CD14-positive monocyte (primary cell): ENCODE measurements around the gene NFE2L2. TPM values are rescaled to one million over a fixed set of nuclear protein-coding genes. Genes with fewer than 3 reads are reported as not detected.
A peak's percentile ranks its signal among the peaks of the same experiment; 100 is the strongest.

Experiments
- DNase-seq, 3 donors: peaks; one replicate each; pipeline ENCODE4 v3.0.0-alpha.2; 2011 to 2022
- H2AFZ ChIP-seq: 2 replicates; pipeline ENCODE4 v1.6.0; 2012; ENCODE audit warnings: mild to moderate bottlenecking, low read depth, low read length, inconsistent platforms; ENCODE audit not compliant: insufficient read depth, poor library complexity, severe bottlenecking
- H3K27ac ChIP-seq, 2 donors: 1 replicate in 1 of 2; 2 replicates in 1 of 2; pipeline ENCODE4 v1.5.1; 2012 to 2013; ENCODE audit warnings: low read length in 2 of 2, control low read depth in 1 of 2, inconsistent platforms in 1 of 2, low read depth in 1 of 2, mild to moderate bottlenecking in 1 of 2
- H3K27me3 ChIP-seq, 2 donors: one replicate each; pipeline versions ENCODE4 v1.6.0 to v1.6.1; 2011 to 2013; ENCODE audit warnings: low read length in 2 of 2; ENCODE audit not compliant: control insufficient read depth in 2 of 2, insufficient read depth in 2 of 2
- H3K36me3 ChIP-seq, 2 donors: replicated peaks in 1 of 2; 1 replicate in 1 of 2; 2 replicates in 1 of 2; pipeline versions ENCODE4 v1.5.1 to v1.6.1; 2012 to 2013; ENCODE audit warnings: low read length in 2 of 2, control low read depth in 1 of 2, inconsistent platforms in 1 of 2, mild to moderate bottlenecking in 1 of 2; ENCODE audit not compliant: insufficient read depth in 2 of 2, control insufficient read depth in 1 of 2
- H3K4me1 ChIP-seq, 2 donors: 1 replicate in 1 of 2; 2 replicates in 1 of 2; pipeline versions ENCODE4 v1.5.1 to v1.6.1; 2012 to 2013; ENCODE audit warnings: low read length in 2 of 2, control low read depth in 1 of 2, inconsistent platforms in 1 of 2, mild to moderate bottlenecking in 1 of 2, moderate library complexity in 1 of 2; ENCODE audit not compliant: insufficient read depth in 2 of 2, control insufficient read depth in 1 of 2
- H3K4me2 ChIP-seq: replicated peaks from 2 replicates; pipeline ENCODE3; 2012; ENCODE audit warnings: low read length, moderate library complexity, mild to moderate bottlenecking; ENCODE audit not compliant: poor library complexity, severe bottlenecking; ENCODE audit errors: extremely low read depth
- H3K4me3 ChIP-seq, 3 experiments: fragments of 200-600 bp in 1 of 3; sonication (generic) in 1 of 3; replicated peaks in 1 of 3; 1 replicate in 2 of 3; 2 replicates in 1 of 3; pipeline ENCODE4 v1.5.1; 2011 to 2013; ENCODE audit warnings: low read length in 3 of 3, mild to moderate bottlenecking in 3 of 3, control low read depth in 2 of 3, low read depth in 2 of 3, inconsistent platforms in 1 of 3, moderate library complexity in 1 of 3
- H3K79me2 ChIP-seq: 2 replicates; pipeline ENCODE4 v1.6.0; 2012; ENCODE audit warnings: mild to moderate bottlenecking, control low read depth, inconsistent platforms, low read length, moderate library complexity; ENCODE audit not compliant: insufficient read depth
- H3K9ac ChIP-seq: 2 replicates; pipeline ENCODE4 v1.6.0; 2017; ENCODE audit warnings: low read length, mild to moderate bottlenecking; ENCODE audit not compliant: insufficient read depth, poor library complexity, severe bottlenecking
- H3K9me3 ChIP-seq, 2 donors: replicated peaks in 1 of 2; 1 replicate in 1 of 2; 2 replicates in 1 of 2; pipeline versions ENCODE4 v1.5.1 to v1.6.1; 2012 to 2013; ENCODE audit warnings: low read length in 2 of 2, control low read depth in 1 of 2; ENCODE audit not compliant: control insufficient read depth in 1 of 2, insufficient read depth in 1 of 2
- H4K20me1 ChIP-seq: 2 replicates; pipeline ENCODE4 v1.6.0; 2012; ENCODE audit warnings: mild to moderate bottlenecking, low read length, control low read depth, moderate library complexity; ENCODE audit not compliant: insufficient read depth
- H3K27ac Mint-ChIP-seq, 7 donors: one replicate each; pipeline ENCODE4 v1.8.0; 2020; ENCODE audit warnings: mild to moderate bottlenecking in 7 of 7, mixed read lengths in 7 of 7, moderate library complexity in 6 of 7, inconsistent platforms in 2 of 7
- H3K27me3 Mint-ChIP-seq, 3 donors: one replicate each; pipeline ENCODE4 v1.8.0; 2021 to 2022; ENCODE audit warnings: low read depth in 3 of 3, mild to moderate bottlenecking in 3 of 3, mixed read lengths in 3 of 3, moderate library complexity in 3 of 3, inconsistent platforms in 1 of 3
- H3K36me3 Mint-ChIP-seq, 2 donors: one replicate each; pipeline ENCODE4 v1.8.0; 2020; ENCODE audit warnings: mixed read lengths in 2 of 2, inconsistent platforms in 1 of 2, mild to moderate bottlenecking in 1 of 2
- H3K4me1 Mint-ChIP-seq: one replicate; pipeline ENCODE4 v1.8.0; 2020; ENCODE audit warnings: mild to moderate bottlenecking, mixed read lengths
- H3K4me3 Mint-ChIP-seq, 2 donors: one replicate each; pipeline ENCODE4 v1.8.0; 2020; ENCODE audit warnings: mild to moderate bottlenecking in 2 of 2, mixed read lengths in 2 of 2, moderate library complexity in 1 of 2
- H3K9me3 Mint-ChIP-seq, 7 donors: one replicate each; pipeline ENCODE4 v1.8.0; 2020 to 2022; ENCODE audit warnings: mixed read lengths in 7 of 7, mild to moderate bottlenecking in 6 of 7, moderate library complexity in 6 of 7, inconsistent platforms in 2 of 7
- WGBS: methylation state at CpG from one replicate; pipeline ENCODE4 v1.1.5; 2013; ENCODE audit warnings: missing lambda C conversion rate; ENCODE audit not compliant: insufficient coverage; 5-methylcytosine and 5-hydroxymethylcytosine counted together
- intact Hi-C, 2 donors: fragments of 100-400 bp; cut with micrococcal nuclease; formaldehyde crosslinking; loops; one replicate each; pipeline versions ENCODE4 v1.15.0 to v1.15.1; 2023
- polyA plus RNA-seq, 3 donors: library from polyadenylated mRNA; depleted of rRNA in 1 of 3; unstranded in 2 of 3; stranded (reverse) in 1 of 3; fragments of 300-500 nt in 2 of 3; fragments of >200 nt in 1 of 3; fragmentation: Illumina TruSeq in 2 of 3; gene quantifications; 1 replicate in 2 of 3; 2 replicates in 1 of 3; pipeline ENCODE4 v1.2.3, GENCODE V29; 2012 to 2021
- TF ChIP-seq, protein P1 (sequence below): fragments of 200-600 bp; IDR thresholded peaks from one replicate; pipeline ENCODE4 v1.8.0; 2022; ENCODE audit warnings: antibody characterized with exemption, mild to moderate bottlenecking

NFE2L2 gene
- polyA plus RNA-seq, 3 donors: 38.7 to 51.6 (median 46.6) TPM

DNA sequence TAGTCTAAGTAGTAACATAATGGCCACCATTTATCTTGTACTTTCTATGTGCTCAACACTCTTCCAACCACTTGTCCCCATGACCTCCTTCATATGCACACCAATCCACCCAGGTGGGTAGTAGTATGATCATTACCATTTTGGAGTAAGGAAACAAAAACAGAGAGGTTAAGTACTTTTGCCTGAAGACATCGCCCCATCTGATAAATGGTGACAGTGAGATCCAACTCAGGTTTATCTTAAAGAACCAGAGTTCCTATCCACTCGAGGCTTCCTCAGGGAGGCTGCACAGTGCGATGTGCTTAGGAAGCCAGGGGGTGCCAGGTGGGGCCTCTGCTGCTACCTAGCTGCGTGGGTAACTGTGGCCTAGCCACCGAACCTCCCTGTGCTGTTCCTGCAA is 14.1 kb downstream of the NFE2L2 start:
- H3K27ac Mint-ChIP-seq: peak overlapping the region; percentile 4 to 97 (median 42)
- Histone ChIP-seq H3K79me2 (peaks cover 100% of the 10 kb centered on the region), H4K20me1 (peaks cover 88% of the 10 kb centered on the region), H3K27me3 (no peaks in the 10 kb centered on the region), H3K9me3 (no peaks in the 10 kb centered on the region), H2AFZ (no peak overlapping the region), H3K9ac (no peak overlapping the region), H3K4me2 (no peak overlapping the region), H3K36me3 (peaks cover 0 to 29% of the 10 kb centered on the region in 2 donors), H3K4me1 (peaks cover 35 to 77% of the 10 kb centered on the region in 2 donors), H3K4me3 (no peak overlapping the region), H3K27ac (peak overlapping the region in 1 of 2 donors; percentile 79)
- H3K9me3 Mint-ChIP-seq: peaks cover 0 to 3% (median 0%) of the 10 kb centered on the region in 7 donors
- H3K4me3 Mint-ChIP-seq: no peak overlapping the region
- 96% methylated on average over 4 of the region's 5 CpGs for WGBS
- peaks cover 26 to 33% of the 10 kb centered on the region in 2 donors for H3K36me3 Mint-ChIP-seq
- no peaks in the 10 kb centered on the region for H3K27me3 Mint-ChIP-seq
- no peak for DNase-seq
- intact Hi-C loops: no loop called here
- peaks cover 66% of the 10 kb centered on the region for H3K4me1 Mint-ChIP-seq
- TF ChIP-seq, protein P1, sequence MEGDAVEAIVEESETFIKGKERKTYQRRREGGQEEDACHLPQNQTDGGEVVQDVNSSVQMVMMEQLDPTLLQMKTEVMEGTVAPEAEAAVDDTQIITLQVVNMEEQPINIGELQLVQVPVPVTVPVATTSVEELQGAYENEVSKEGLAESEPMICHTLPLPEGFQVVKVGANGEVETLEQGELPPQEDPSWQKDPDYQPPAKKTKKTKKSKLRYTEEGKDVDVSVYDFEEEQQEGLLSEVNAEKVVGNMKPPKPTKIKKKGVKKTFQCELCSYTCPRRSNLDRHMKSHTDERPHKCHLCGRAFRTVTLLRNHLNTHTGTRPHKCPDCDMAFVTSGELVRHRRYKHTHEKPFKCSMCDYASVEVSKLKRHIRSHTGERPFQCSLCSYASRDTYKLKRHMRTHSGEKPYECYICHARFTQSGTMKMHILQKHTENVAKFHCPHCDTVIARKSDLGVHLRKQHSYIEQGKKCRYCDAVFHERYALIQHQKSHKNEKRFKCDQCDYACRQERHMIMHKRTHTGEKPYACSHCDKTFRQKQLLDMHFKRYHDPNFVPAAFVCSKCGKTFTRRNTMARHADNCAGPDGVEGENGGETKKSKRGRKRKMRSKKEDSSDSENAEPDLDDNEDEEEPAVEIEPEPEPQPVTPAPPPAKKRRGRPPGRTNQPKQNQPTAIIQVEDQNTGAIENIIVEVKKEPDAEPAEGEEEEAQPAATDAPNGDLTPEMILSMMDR: no peak

DNA sequence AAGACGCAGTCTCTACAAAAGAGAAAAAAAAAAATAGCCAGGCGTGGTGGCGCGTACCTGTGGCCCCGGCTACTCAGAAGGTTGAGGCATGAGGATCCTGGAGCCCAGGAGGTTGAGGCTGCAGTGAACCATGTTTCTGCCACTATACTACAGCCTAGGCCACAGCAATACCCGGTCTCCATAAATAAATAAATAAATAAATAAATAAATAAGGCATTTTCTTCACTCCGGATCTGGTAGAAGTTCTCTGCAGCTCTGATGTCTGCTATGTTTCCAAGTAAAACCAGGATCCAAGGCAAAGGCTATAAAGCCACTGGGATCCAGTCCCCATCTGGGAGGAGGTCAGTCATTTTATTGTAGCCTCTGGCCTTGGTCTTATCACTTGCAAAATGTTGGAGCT is 15.5 kb downstream of the NFE2L2 start:
- Histone ChIP-seq H3K27me3 (no peaks in the 10 kb centered on the region), H3K9me3 (no peaks in the 10 kb centered on the region), H3K36me3 (peaks cover 0 to 15% of the 10 kb centered on the region in 2 donors), H3K4me2 (no peak overlapping the region), H3K27ac (peak overlapping the region in 1 of 2 donors; percentile 33), H2AFZ (no peak overlapping the region), H4K20me1 (peaks cover 83% of the 10 kb centered on the region), H3K9ac (no peak overlapping the region), H3K4me1 (peaks cover 46 to 74% of the 10 kb centered on the region in 2 donors), H3K4me3 (no peak overlapping the region), H3K79me2 (peaks cover 100% of the 10 kb centered on the region)
- intact Hi-C loops: no loop called here
- Mint-ChIP-seq H3K4me1 (peaks cover 64% of the 10 kb centered on the region), H3K4me3 (no peak overlapping the region), H3K9me3 (peaks cover 0 to 3% (median 0%) of the 10 kb centered on the region in 7 donors), H3K27ac (peak overlapping the region in 5 of 7 donors; percentile 27 to 80 (median 68)), H3K36me3 (peaks cover 24 to 29% of the 10 kb centered on the region in 2 donors), H3K27me3 (no peaks in the 10 kb centered on the region)
- no peak for DNase-seq
- 100% methylated on average over 3 of the region's 7 CpGs for WGBS
- TF ChIP-seq, protein P1: no peak
